ENCODE results near the gene BTNL2.

GRCh38 chr6:32430179-32430578 lies 23.2 kb upstream of the BTNL2 start:
- TF ChIP-seq CTCF (IDR thresholded peaks at IDR 0.05): no peak
- TF ChIP-seq POLR2A (IDR thresholded peaks at IDR 0.05): no peak
- TF ChIP-seq POLR2AphosphoS5 (IDR thresholded peaks at IDR 0.05): no peak
